Liver (tissue), 3 donors: ENCODE data around the gene GRK3.

Experiments used
- CTCF ChIP-seq: fragments of 150-350 bp; IDR thresholded peaks from 2 replicates; pipeline ENCODE4 v1.5.1; 2017; ENCODE audit warnings: improper control_type of control experiment, low read depth, low read length; ENCODE audit not compliant: missing input control
- EGR1 ChIP-seq, 2 donors: IDR thresholded peaks; 2 replicates each; pipeline ENCODE4 v1.6.1; 2016 to 2018; ENCODE audit warnings: antibody characterized with exemption in 2 of 2, low read depth in 2 of 2
- FOXA2 ChIP-seq: IDR thresholded peaks from 2 replicates; pipeline ENCODE4 v1.6.1; 2016; ENCODE audit warnings: antibody characterized with exemption
- JUND ChIP-seq, 2 donors: IDR thresholded peaks; 2 replicates each; pipeline ENCODE4 v1.6.1; 2016; ENCODE audit warnings: antibody characterized with exemption in 2 of 2
- RAD21 ChIP-seq, 2 donors: IDR thresholded peaks; 2 replicates each; pipeline ENCODE4 v1.6.1; 2016; ENCODE audit warnings: antibody characterized with exemption in 2 of 2, mild to moderate bottlenecking in 2 of 2
- REST ChIP-seq: IDR thresholded peaks from 2 replicates; pipeline ENCODE4 v1.6.1; 2016; ENCODE audit warnings: antibody characterized with exemption, mild to moderate bottlenecking
- SP1 ChIP-seq: IDR thresholded peaks from 2 replicates; pipeline ENCODE4 v1.6.1; 2018; ENCODE audit warnings: antibody characterized with exemption, mild to moderate bottlenecking
- TAF1 ChIP-seq: conservative IDR thresholded peaks from 2 replicates; pipeline ENCODE4 v1.6.1; 2016; ENCODE audit warnings: antibody characterized with exemption, mild to moderate bottlenecking
- YY1 ChIP-seq: IDR thresholded peaks from 2 replicates; pipeline ENCODE4 v1.6.1; 2016; ENCODE audit warnings: antibody characterized with exemption, mild to moderate bottlenecking
- TF ChIP-seq, protein P1 (sequence below): IDR thresholded peaks from 2 replicates; pipeline ENCODE4 v1.6.1; 2016; ENCODE audit warnings: antibody characterized with exemption
- donor health status: healthy.
- donor health status: healthy.

DNA sequence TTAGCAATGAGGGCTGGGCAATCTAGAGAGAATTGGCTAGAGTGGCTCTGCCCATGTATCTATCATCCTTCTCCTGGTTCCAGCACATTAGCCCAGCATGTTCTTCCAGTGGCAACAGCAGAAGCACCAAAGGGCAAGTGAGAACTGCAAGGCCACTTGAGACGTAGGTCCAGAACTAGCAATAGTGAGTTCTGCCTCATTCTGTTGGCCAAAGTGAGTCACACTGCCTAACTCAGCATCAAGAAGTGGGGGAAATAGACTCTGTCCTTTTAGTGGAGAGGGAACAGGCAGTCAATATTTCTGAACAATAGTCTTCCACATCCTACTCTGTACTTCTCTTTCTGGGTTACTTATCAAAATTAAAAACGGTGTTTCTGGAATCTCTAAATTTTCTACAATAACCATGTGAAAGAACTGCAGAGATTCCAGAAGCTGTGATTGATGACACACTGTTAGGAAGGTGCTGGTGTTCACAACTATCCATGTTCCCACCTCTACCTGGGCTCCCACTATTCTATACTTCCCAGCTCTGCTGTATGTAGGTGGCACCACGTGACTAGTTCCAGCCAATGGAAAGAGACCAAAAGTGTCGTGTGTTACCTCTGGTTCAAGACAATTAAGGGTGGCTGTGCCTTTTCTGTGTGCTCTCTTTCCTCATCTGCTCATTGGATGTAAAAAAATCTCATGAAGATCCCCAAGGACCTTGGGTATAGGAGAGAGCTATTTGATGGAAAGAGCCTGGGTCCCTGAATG, 23.4 kb upstream of the GRK3 start:
- TF ChIP-seq CTCF: no peak
- no peak for TF ChIP-seq JUND (IDR thresholded peaks at IDR 0.05)
- TF ChIP-seq SP1: no peak
- no peak for TF ChIP-seq FOXA2
- no peak for TF ChIP-seq YY1
- no peak for TF ChIP-seq REST
- TF ChIP-seq RAD21 (IDR thresholded peaks at IDR 0.05): no peak
- TF ChIP-seq, protein P1, sequence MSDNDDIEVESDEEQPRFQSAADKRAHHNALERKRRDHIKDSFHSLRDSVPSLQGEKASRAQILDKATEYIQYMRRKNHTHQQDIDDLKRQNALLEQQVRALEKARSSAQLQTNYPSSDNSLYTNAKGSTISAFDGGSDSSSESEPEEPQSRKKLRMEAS: no peak
- TF ChIP-seq TAF1: no peak
- TF ChIP-seq EGR1 (IDR thresholded peaks at IDR 0.05; ENCODE audit: low read depth in 2 of 2): no peak
